ENCODE data around the gene ZG16B.

Gene ZG16B

DNA sequence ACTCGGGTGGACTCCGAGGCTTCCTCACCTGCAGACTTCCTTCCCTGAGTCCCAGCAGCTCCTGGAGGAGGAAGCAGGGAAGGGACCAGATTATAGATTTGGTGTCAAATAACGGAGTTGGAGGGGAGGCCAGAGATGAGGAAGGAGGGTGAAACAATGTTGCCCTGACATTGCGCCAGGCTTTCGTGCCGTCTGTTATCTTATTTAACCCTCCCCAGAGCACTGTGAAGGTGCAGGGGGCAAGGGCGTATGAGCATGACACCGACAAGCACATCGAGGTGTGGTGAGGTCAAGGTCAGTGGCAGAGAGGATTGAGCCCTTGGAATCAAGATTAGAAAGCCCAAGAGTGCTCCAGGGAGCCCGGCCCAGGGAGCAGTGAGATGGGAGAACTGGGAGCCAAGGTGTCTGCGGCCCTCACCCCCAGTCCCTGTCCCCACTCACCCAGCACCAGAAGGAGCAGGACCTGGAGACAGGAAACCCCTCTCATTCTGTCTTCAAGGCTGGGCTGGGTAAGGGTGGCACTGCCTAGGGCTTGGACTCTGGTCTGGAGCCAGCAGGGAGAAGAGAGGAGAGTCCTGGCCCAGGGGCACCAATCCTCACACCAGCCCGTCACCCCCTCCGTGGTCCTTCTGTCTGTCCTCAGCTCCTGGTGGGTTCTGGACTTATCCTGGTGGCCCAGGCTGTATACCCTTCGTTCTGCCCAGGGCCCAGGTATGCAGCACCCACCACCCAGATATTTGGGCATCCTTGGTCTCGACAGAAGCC lies 43.9 kb upstream of the ZG16B start:
- DNase-seq (ENCODE audit: low read depth) = no peak
- TF ChIP-seq, protein P1, sequence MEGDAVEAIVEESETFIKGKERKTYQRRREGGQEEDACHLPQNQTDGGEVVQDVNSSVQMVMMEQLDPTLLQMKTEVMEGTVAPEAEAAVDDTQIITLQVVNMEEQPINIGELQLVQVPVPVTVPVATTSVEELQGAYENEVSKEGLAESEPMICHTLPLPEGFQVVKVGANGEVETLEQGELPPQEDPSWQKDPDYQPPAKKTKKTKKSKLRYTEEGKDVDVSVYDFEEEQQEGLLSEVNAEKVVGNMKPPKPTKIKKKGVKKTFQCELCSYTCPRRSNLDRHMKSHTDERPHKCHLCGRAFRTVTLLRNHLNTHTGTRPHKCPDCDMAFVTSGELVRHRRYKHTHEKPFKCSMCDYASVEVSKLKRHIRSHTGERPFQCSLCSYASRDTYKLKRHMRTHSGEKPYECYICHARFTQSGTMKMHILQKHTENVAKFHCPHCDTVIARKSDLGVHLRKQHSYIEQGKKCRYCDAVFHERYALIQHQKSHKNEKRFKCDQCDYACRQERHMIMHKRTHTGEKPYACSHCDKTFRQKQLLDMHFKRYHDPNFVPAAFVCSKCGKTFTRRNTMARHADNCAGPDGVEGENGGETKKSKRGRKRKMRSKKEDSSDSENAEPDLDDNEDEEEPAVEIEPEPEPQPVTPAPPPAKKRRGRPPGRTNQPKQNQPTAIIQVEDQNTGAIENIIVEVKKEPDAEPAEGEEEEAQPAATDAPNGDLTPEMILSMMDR (IDR thresholded peaks at IDR 0.05; ENCODE audit: insufficient read depth, low read depth, low read length, missing control alignments) = no peak
- no peak overlapping the region for H3K4me3 ChIP-seq (ENCODE audit: low read length)

DNA sequence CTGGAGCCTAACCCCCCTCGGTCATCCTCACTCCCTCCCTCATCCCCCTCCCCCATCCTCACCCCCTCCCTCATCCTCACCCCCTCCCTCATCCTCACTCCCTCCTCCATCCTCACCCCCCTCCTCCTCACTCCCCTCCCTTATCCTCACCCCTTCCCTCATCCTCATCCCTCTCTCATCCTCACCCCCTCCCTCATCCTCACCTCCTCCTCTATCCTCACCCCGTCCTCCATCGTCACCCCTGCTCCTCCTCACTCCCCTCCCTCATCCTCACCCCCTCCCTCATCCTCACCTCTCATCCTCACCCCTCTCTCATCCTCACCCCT lies 43.3 kb upstream of the ZG16B start:
- no peak for DNase-seq (ENCODE audit: low read depth)
- no peak overlapping the region for H3K4me3 ChIP-seq (ENCODE audit: low read length)
- TF ChIP-seq, protein P1 (IDR thresholded peaks at IDR 0.05; ENCODE audit: insufficient read depth, low read depth, low read length, missing control alignments) = no peak

DNA sequence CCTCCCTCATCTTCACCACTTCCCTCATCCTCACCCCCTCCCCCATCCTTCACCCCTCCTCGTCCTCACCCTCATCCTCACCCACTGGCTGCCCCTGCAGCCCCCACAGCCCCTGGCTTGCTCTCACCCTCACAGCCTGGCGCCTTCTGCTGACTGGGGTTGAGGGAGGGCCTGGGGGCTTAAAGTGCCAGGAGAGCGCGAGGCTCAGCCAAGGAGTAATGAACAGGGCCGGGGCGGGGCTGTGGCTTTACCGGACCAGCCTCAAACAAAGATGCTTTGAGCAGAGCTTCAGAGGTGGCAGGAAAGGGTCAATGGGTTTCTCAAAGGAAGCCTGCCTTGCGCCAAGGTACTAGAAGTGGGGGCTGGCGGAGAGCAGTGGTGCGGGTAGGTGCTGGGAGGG lies 42.7 kb upstream of the ZG16B start, which contains the start of gene PRSS33:
PRSS33 (minus strand) TSS at position 155 of the 400 bp plus-strand sequence. CDS start 1,013 bp downstream, outside the sequence.
- TF ChIP-seq, protein P1 (IDR thresholded peaks at IDR 0.05; ENCODE audit: insufficient read depth, low read depth, low read length, missing control alignments) = no peak
- no peak within 1 kb of the TSS for H3K4me3 ChIP-seq (ENCODE audit: low read length)
- DNase-seq (ENCODE audit: low read depth) = no peak

DNA sequence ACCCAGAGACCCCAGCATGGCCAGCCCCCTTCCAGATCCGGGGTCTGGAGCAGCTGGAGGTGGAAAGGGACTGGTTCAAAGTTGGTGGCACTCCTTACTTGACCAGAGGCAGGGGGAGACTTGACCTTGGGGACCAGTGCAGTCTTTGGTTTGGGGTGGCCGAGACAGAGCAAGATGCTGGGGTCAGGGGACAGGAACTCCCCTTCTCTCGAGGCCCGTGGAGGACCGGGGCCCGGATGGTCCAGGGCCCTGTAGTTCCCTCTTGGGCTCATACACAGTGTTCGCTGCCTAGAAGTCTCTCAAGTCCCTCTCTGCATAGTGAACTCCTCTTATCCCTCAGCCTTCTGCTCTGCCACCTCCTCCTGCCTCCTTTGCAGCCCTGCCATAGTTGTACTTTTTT lies 42.1 kb upstream of the ZG16B start:
- TF ChIP-seq, protein P1 (IDR thresholded peaks at IDR 0.05; ENCODE audit: insufficient read depth, low read depth, low read length, missing control alignments) = no peak
- H3K4me3 ChIP-seq (ENCODE audit: low read length) = no peak overlapping the region
- no peak for DNase-seq (ENCODE audit: low read depth)

DNA sequence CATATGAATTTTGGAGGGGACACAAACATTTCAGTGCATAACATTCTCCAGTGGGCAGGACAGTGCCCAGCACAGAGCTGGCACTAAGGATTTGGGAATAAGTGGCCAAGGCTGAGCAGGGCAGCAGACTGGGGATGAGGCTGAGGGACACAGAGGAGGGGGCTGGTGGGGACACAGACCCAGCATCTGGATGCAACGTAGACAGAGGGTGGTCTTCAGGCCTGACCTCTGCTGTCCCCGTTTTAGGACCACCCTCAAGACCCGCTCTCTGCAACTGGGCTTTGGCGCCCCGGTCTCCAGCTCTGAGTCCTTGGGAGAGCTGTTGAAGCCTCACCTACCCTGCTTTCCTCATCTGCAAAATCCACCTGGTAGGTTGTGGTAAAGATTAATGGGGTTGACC lies 39.5 kb upstream of the ZG16B start:
- no peak overlapping the region for H3K4me3 ChIP-seq (ENCODE audit: low read length)
- TF ChIP-seq, protein P1 (IDR thresholded peaks at IDR 0.05; ENCODE audit: insufficient read depth, low read depth, low read length, missing control alignments) = no peak
- DNase-seq (ENCODE audit: low read depth) = no peak

DNA sequence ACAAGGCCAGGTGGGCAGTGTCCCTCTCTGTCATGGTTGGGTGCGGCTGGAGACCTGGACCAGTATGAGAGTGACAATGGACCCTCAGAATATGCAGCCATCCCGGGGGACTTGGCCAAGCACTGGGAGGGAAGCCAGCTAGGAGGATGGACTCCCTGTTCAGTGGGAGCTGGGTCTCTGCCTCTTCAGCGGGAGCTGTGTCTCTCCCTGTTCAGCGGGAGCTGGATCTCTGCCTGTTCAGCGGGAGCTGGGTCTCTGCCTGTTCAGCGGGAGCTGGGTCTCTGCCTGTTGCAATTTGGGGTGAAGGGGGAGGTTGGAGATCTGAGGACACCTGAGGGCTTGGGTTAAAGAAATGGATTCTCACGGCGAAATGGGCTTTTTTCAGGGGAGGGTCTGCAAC lies 38.9 kb upstream of the ZG16B start:
- TF ChIP-seq, protein P1 (IDR thresholded peaks at IDR 0.05; ENCODE audit: insufficient read depth, low read depth, low read length, missing control alignments) = no peak

DNA sequence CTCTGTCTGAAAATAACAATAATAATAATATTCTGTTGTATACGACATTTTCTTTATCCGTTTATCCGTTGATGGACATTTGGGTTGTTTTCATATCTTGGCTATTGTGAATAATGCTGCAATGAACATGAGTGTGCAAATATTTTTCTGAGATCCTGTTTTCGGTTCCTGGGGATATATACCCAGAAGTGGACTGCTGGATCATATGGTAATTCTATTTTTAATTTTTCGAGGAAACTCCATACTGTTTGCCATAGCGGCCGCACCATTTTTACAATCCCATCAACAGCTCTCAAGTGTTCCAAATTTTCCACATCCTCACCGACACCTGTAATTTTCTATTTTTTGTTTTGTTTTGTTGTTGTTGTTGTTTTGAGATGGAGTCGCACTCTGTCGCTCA lies 37.2 kb upstream of the ZG16B start:
- TF ChIP-seq, protein P1 (IDR thresholded peaks at IDR 0.05; ENCODE audit: insufficient read depth, low read depth, low read length, missing control alignments) = no peak
- no peak for DNase-seq (ENCODE audit: low read depth)
- H3K4me3 ChIP-seq (ENCODE audit: low read length) = no peak overlapping the region

More for the DNA sequence above, 38.9 kb upstream of the ZG16B start:
- DNase-seq (ENCODE audit: low read depth) = no peak
- H3K4me3 ChIP-seq (ENCODE audit: low read length) = no peak overlapping the region
